Suppressor macrophage treated with lipopolysaccharide for 1 hour (primary cell): ENCODE measurements around the gene PRSS36.
"Not testable (repeated sequence)": the region's sequence is repeated elsewhere in the genome, so short reads cannot be mapped to it uniquely, and the experiment has no call there.

ENCODE experiments used
- DNase-seq, 3 donors: peaks; one replicate each; pipeline ENCODE4 v3.0.0-alpha.2; 2020 to 2022

PRSS36 gene

DNA sequence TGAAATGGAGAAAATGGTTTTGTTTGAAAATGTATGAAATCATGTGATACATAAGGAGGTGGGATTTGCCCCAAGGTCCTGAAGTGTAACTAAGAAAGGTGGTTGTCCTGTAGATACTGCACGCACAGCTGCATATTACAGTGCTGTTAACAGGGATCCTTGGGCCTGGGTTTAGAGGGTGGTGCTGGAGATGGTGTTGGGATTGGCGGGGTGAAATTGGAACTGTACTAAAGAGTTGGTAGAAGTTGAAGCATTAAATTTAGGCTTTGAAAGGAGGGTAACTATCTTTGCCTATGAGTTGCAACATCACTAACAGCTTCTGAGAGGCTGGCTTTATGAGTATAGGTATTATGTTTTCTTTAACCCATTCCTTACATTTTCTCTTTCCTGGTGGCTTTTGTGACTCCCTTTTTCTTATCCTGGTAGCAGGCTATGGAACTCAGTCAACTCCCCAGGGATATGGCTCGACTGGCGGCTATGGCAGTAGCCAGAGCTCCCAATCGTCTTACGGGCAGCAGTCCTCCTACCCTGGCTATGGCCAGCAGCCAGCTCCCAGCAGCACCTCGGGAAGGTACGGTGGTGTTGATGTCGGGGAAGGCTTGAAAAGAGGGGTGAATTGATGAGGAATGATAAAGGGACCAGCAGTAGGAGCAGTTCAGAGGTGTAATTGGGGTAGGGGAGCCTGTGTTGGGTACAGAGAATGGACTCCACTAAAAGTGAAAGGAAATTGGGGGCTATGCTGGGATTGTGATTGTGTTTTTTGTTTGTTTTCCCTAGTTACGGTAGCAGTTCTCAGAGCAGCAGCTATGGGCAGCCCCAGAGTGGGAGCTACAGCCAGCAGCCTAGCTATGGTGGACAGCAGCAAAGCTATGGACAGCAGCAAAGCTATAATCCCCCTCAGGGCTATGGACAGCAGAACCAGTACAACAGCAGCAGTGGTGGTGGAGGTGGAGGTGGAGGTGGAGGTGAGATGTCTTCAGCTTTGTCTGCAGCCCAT lies 33.9 kb upstream of the PRSS36 start:
- DNase-seq: no peak

DNA sequence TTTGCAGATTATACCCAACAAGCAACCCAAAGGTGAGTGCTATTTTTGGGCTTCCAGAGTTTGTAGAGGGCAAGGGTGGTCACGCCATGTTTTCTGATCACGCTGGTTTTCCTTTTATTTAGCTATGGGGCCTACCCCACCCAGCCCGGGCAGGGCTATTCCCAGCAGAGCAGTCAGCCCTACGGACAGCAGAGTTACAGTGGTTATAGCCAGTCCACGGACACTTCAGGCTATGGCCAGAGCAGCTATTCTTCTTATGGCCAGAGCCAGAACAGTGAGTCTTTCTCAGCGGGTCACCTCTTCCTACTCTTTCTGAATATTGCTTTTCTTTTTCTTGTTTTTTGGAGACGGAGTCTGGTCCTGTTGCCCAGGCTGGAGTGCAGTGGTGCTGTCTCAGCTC lies 32.5 kb upstream of the PRSS36 start:
- DNase-seq: no peak

GRCh38 chr16:31181102-31181830 lies 31.4 kb upstream of the PRSS36 start:
- DNase-seq: peak; percentile 82 to 88 (median 88)

DNA sequence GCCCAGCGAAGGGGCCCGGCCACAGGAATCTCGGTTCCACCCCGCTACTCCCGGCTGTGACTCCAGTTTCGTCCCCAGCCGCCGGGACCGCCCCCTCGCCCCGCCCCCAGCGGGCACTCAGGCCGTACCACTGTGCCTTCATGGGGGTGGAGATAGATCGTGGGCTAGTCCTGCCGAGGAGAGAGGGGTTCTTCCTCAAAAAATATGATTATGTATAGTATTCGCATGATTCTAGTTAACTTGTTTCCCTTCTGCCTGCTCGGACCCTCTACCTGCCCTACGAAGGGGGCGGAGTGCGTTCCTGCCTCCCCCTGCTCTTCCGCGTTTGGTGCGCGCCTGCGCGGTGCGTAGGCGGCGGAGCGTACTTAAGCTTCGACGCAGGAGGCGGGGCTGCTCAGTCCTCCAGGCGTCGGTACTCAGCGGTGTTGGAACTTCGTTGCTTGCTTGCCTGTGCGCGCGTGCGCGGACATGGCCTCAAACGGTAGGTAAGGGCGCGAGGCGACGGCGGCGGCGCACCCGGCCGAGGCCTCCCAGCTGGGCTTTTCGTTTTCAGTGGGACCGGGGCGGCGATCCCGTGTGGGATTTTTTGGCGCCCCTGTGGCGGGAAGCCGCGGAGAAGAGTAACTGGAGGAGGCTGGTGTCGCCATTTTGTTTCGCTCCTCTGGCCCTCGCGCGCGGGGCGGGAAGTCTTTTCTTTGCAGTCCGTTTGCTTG lies 30.0 kb upstream of the PRSS36 start, which contains the start of gene FUS:
Gene FUS, plus strand, starts transcription at position 393 of the 713 bp plus-strand sequence. Its CDS starts 76 bp downstream, at position 469.
- DNase-seq: peak; percentile 92 to 95 (median 93)

DNA sequence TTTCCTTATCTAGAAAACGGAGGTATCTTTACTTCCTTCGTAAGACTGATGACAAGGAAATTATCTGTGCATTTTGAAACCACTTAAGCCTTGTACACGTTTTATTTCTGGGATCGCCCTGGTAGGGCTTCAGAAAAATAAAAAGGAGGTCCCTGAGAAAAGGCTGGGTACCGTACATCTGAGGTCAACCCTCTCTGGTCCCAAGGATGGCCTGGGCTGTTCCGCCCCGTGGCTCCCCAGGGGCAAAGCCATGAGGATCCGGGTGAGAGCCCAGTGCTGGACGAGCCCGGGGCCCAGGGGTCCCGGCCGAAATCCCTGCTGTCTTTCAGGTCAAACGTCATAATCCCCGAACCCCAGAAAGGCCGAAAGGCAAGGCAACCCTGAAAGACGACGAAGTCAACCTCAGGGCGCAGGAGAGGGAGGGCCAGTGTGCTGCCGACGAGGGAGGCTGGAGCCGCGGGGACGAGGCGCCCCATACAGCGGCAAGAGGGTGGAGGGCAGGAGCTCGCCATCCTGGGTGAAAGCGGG lies 29.4 kb upstream of the PRSS36 start:
- no peak for DNase-seq

DNA sequence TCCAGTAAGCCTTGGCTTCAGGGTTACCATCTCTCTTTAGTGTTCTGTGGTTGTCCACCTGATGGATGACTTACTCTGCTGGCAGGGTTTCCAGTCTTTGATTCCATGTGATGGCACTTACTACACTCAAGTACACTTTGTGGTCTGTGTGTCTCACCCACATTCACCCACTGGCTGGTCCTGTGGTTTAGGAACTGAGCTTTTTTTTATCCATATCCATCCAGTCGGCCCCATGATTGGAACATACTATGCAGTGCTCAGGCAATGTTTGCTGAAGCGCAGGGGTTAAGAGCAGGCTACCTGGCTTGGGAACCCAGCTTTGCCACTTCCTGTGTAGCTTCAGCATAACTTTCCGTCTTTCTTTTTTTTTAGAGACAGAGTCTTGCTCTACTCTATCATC lies 27.3 kb upstream of the PRSS36 start:
- peak; percentile 66 to 71 (median 71) for DNase-seq

DNA sequence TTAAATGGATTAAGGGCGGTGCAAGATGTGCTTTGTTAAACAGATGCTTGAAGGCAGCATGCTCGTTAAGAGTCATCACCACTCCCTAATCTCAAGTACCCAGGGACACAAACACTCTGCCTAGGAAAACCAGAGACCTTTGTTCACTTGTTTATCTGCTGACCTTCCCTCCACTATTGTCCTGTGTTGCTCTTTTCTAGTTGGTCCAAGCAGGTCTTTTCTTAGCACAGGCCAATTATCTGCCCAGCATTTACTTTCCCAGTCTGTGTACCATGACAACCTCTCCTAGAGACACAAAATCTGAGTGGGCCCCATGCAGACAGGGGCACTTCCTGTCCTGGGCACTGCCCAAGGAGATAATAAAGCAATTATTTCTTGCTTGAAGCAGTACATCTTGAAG lies 20.2 kb upstream of the PRSS36 start:
- not testable (repeated sequence) for DNase-seq

DNA sequence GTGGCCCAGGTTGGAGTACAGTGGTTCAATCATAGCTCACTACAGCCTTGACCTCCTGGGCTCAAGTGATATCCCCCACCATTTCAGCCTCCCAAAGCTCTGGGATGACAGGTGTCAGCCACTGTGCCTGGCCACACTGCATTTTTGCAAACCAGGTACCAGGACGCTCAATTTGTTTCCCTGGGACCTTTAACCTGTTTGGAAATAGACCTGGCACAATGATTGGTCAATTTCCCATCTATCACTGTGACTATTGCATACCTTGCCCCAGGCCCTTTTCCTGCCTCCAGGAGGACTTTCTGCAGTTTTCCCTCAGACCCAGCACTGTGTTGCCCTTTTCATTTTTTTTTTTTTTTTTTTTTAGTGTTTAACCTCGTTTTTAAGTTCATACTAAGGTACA lies 19.0 kb upstream of the PRSS36 start:
- DNase-seq: no peak

GRCh38 chr16:31167315-31167714 lies 17.4 kb upstream of the PRSS36 start:
- DNase-seq: peak in 2 of 3 donors; percentile 30 to 39

GRCh38 chr16:31157136-31157535 lies 7.3 kb upstream of the PRSS36 start:
- DNase-seq: peak; percentile 83 to 85 (median 83)

GRCh38 chr16:31150976-31151375 lies 1.1 kb upstream of the PRSS36 start:
- DNase-seq: not testable (repeated sequence)

GRCh38 chr16:31149332-31149731 lies 534 bp downstream of the PRSS36 start:
- peak in 1 of 3 donors; percentile 25 for DNase-seq

GRCh38 chr16:31148896-31149295 lies 970 bp downstream of the PRSS36 start:
- DNase-seq: no peak

GRCh38 chr16:31148281-31148728 lies 1.6 kb downstream of the PRSS36 start:
- DNase-seq: no peak

- no peak for DNase-seq
These were observed 2.3 kb downstream of the PRSS36 start for GRCh38 chr16:31147574-31147973.

DNA sequence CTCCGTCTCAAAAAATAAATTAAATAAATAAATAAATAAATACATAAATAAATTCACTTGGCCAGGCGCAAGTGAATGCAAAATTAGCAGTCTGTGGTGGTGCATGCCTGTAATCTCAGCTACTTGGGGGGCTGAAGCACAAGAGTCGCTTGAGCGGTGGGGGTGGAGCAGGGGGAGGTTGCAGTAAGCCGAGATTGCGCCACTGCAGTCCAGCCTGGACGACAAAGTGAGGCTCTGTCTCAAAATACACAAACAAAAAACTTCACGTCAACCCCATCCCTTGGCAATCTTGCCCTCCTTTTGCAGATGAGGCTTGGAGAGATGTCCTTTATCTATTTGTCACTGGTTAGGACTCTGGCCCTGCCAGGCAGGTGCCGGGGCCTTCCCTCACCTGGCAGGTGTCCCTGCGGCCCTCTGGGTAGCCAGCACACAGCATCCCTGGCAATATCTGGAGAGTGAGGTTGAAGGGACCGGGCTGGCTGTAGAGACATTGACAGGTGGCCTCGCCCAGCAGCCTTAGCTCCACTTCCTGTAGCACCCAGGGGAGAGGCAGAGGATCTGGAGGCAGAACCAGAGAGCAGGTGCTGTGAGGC lies 4.4 kb downstream of the PRSS36 start:
- DNase-seq: no peak

GRCh38 chr16:31144418-31144817 lies 5.4 kb downstream of the PRSS36 start:
- not testable (repeated sequence) for DNase-seq

GRCh38 chr16:31143694-31144148 lies 6.1 kb downstream of the PRSS36 start:
- no peak for DNase-seq

GRCh38 chr16:31143011-31143693 lies 6.7 kb downstream of the PRSS36 start:
- DNase-seq: no peak

GRCh38 chr16:31142109-31143010 lies 7.5 kb downstream of the PRSS36 start:
- DNase-seq: peak; percentile 98 to 99 (median 99)
